Fibroblast of lung (primary cell): Measurements from ENCODE around the gene EPS8. TPM values are rescaled to one million over a fixed set of nuclear protein-coding genes. Genes with fewer than 3 reads are reported as not detected.

ENCODE experiments used
- DNase-seq, 2 donors: peaks; one replicate each; pipeline versions ENCODE4 v3.0.0 to v3.0.0-alpha.2; 2010; ENCODE audit warnings: low read depth in 2 of 2
- H2AFZ ChIP-seq: 2 replicates; pipeline ENCODE4 v1.5.1; 2012; ENCODE audit warnings: low read length, control low read depth, inconsistent platforms
- H3K27ac ChIP-seq: 2 replicates; pipeline ENCODE4 v1.5.1; 2011; ENCODE audit warnings: low read length, control low read depth; ENCODE audit not compliant: insufficient read depth
- H3K27me3 ChIP-seq: 2 replicates; pipeline ENCODE4 v1.5.1; 2011; ENCODE audit warnings: mild to moderate bottlenecking, low read length; ENCODE audit not compliant: control insufficient read depth, insufficient read depth
- H3K36me3 ChIP-seq: 2 replicates; pipeline ENCODE4 v1.5.1; 2011; ENCODE audit warnings: low read length; ENCODE audit not compliant: control insufficient read depth, insufficient read depth
- H3K4me1 ChIP-seq: 2 replicates; pipeline ENCODE4 v1.5.1; 2011; ENCODE audit warnings: low read length; ENCODE audit not compliant: control insufficient read depth, insufficient read depth; ENCODE audit errors: extremely low read depth
- H3K4me2 ChIP-seq: 2 replicates; pipeline ENCODE4 v1.5.1; 2011; ENCODE audit warnings: low read length, control low read depth; ENCODE audit not compliant: insufficient read depth; ENCODE audit errors: extremely low read depth
- H3K4me3 ChIP-seq, 4 experiments: fragments of 200-600 bp in 1 of 4; sonication (generic) in 1 of 4; replicated peaks in 1 of 4; 2 replicates each; pipeline ENCODE4 v1.5.1; 2011 to 2016; ENCODE audit warnings: low read length in 4 of 4, low read depth in 3 of 4, mild to moderate bottlenecking in 3 of 4, control low read depth in 2 of 4, inconsistent platforms in 1 of 4, mixed read lengths in 1 of 4; ENCODE audit not compliant: insufficient read depth in 1 of 4; ENCODE audit errors: control extremely low read depth in 1 of 4
- H3K79me2 ChIP-seq: 2 replicates; pipeline ENCODE4 v1.5.1; 2012; ENCODE audit warnings: mild to moderate bottlenecking, low read length, inconsistent platforms; ENCODE audit not compliant: control insufficient read depth, insufficient read depth
- H3K9ac ChIP-seq: 2 replicates; pipeline ENCODE4 v1.5.1; 2011; ENCODE audit warnings: mild to moderate bottlenecking, low read length, control low read depth; ENCODE audit not compliant: insufficient read depth
- H3K9me3 ChIP-seq: 2 replicates; pipeline ENCODE4 v1.5.1; 2012; ENCODE audit warnings: low read depth, low read length; ENCODE audit not compliant: control insufficient read depth, insufficient read depth
- H4K20me1 ChIP-seq: 2 replicates; pipeline ENCODE4 v1.5.1; 2011; ENCODE audit warnings: low read length; ENCODE audit not compliant: control insufficient read depth, insufficient read depth; ENCODE audit errors: extremely low read depth
- EZH2 ChIP-seq: IDR thresholded peaks from 2 replicates; pipeline ENCODE4 v1.5.1; 2012; ENCODE audit warnings: low read length, control low read depth, mild to moderate bottlenecking; ENCODE audit errors: missing control alignments
- polyA plus RNA-seq, 2 donors: library from polyadenylated mRNA; depleted of rRNA in 1 of 2; stranded (reverse) in 1 of 2; unstranded in 1 of 2; fragments of >200 nt; gene quantifications; 2 replicates each; pipeline ENCODE4 v1.2.1, GENCODE V29; 2011 to 2012; ENCODE audit warnings: missing spikeins in 1 of 2
- total RNA-seq: library from RNA; depleted of rRNA; stranded (reverse); fragments of >200 nt; gene quantifications from 2 replicates; pipeline ENCODE4 v1.2.1, GENCODE V29; 2014
- TF ChIP-seq, protein P1 (sequence below), 2 donors: IDR thresholded peaks in 1 of 2; conservative IDR thresholded peaks in 1 of 2; 1 replicate in 1 of 2; 2 replicates in 1 of 2; pipeline ENCODE4 v1.5.1; 2011 to 2012; ENCODE audit warnings: low read length in 2 of 2, control low read depth in 1 of 2, inconsistent platforms in 1 of 2, low read depth in 1 of 2, mild to moderate bottlenecking in 1 of 2

The EPS8 gene
- total and polyA plus RNA-seq, 2 donors (not counting 1 experiment from before 2014, with no cell fraction given) = 96.3 to 108 TPM

DNA sequence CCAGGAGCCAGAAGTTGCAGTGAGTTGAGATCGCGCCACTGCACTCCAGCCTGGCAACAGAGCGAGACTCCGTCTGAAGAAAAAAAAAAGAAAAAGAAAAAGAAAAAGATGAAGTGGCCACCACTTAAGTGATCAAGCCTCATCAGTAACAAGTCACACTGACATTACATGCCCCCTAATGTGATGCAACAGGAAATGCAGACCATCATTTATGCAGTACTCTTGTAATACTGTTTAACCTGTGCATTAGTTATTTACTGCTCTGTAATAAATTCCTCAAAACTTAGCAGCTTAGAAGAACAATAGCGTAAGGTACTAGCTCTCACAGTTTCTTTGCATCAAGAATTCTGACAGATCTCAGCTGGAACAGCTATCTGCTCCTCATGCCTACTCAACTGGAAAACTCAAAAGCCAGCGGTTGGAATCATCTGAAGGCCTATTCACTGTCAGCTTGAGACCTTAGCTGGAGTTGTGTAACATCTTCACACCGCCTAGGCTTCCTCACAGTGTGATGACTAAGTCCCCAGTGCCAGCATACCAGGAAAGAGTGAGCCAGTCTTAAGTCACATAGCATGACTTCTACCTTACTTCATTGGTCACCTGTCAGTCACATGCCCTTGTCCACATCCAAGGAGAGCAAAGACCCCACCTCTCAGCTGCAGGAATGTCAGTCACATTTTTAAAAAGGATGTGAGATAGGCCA is 31.5 kb downstream of the EPS8 start:
- TF ChIP-seq EZH2 = no peak
- TF ChIP-seq, protein P1, sequence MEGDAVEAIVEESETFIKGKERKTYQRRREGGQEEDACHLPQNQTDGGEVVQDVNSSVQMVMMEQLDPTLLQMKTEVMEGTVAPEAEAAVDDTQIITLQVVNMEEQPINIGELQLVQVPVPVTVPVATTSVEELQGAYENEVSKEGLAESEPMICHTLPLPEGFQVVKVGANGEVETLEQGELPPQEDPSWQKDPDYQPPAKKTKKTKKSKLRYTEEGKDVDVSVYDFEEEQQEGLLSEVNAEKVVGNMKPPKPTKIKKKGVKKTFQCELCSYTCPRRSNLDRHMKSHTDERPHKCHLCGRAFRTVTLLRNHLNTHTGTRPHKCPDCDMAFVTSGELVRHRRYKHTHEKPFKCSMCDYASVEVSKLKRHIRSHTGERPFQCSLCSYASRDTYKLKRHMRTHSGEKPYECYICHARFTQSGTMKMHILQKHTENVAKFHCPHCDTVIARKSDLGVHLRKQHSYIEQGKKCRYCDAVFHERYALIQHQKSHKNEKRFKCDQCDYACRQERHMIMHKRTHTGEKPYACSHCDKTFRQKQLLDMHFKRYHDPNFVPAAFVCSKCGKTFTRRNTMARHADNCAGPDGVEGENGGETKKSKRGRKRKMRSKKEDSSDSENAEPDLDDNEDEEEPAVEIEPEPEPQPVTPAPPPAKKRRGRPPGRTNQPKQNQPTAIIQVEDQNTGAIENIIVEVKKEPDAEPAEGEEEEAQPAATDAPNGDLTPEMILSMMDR (conservative IDR thresholded peaks at IDR 0.05 in 1 of 2, IDR thresholded peaks at IDR 0.05 in 1 of 2; ENCODE audit: low read depth in 1 of 2, low read length in 2 of 2) = no peak
- H3K9ac ChIP-seq = no peak overlapping the region
- no peak overlapping the region for H2AFZ ChIP-seq
- H4K20me1 ChIP-seq = no peaks in the 10 kb centered on the region
- peak; percentile 77 to 93 for DNase-seq
- H3K27me3 ChIP-seq = no peaks in the 10 kb centered on the region
- peaks cover 15% of the 10 kb centered on the region for H3K4me1 ChIP-seq
- H3K36me3 ChIP-seq = no peaks in the 10 kb centered on the region
- peak overlapping the region; percentile 1 for H3K4me2 ChIP-seq
- H3K9me3 ChIP-seq = no peaks in the 10 kb centered on the region
- peak overlapping the region; percentile 68 for H3K27ac ChIP-seq
- peaks cover 86% of the 10 kb centered on the region for H3K79me2 ChIP-seq
- no peak overlapping the region for H3K4me3 ChIP-seq

DNA sequence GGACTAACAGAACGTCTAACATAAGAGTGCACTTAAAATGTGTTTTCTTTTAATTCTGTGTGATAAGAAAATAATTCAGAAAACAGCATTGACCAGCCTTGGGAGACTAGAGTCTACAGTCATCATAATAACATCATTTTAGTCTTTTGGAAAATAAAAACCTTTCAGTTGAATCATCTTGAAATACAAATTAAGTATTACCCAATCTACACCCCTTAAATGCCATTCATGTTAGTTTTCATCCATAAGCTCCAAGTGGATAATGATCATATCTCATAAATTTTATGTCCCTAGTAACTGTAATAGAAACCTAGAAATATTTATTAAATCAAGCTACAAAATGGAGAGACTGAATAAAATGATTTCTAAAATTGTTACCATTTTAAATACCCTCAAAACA is 32.4 kb downstream of the EPS8 start:
- Histone ChIP-seq H4K20me1 (no peaks in the 10 kb centered on the region), H3K27ac (peak overlapping the region; percentile 68), H3K79me2 (peaks cover 82% of the 10 kb centered on the region), H3K9ac (no peak overlapping the region), H3K27me3 (no peaks in the 10 kb centered on the region), H3K4me1 (peaks cover 15% of the 10 kb centered on the region), H2AFZ (no peak overlapping the region), H3K9me3 (no peaks in the 10 kb centered on the region), H3K4me3 (no peak overlapping the region), H3K4me2 (peak overlapping the region; percentile 11), H3K36me3 (no peaks in the 10 kb centered on the region)
- peak; percentile 39 to 40 for DNase-seq
- TF ChIP-seq, protein P1 (conservative IDR thresholded peaks at IDR 0.05 in 1 of 2, IDR thresholded peaks at IDR 0.05 in 1 of 2; ENCODE audit: low read depth in 1 of 2, low read length in 2 of 2) = no peak
- no peak for TF ChIP-seq EZH2

DNA sequence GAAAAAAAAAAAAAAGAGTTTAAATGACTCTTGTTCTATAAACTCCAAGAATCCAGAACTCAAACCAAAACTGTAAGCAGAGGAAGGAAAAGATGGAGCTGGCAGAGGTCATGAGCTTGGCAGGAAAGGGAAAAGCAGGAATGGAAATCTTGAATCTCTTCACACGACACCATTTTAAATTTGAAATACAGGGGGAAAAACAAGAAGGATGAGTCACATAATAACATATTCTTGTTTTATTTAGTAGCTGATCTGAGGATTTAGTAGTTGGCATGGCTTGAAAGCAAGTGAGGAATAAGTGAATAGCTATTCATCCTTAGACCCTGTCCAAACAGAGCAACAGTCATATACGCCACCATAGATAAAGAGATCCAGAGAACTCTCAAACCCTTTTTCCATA is 35.0 kb downstream of the EPS8 start:
- Histone ChIP-seq H3K4me3 (no peak overlapping the region), H3K79me2 (peaks cover 81% of the 10 kb centered on the region), H3K36me3 (no peaks in the 10 kb centered on the region), H3K4me2 (no peak overlapping the region), H3K4me1 (peaks cover 15% of the 10 kb centered on the region), H4K20me1 (no peaks in the 10 kb centered on the region), H3K9me3 (no peaks in the 10 kb centered on the region), H3K9ac (no peak overlapping the region), H2AFZ (no peak overlapping the region), H3K27ac (peak overlapping the region; percentile 22), H3K27me3 (no peaks in the 10 kb centered on the region)
- DNase-seq = peak; percentile 33 to 71
- TF ChIP-seq EZH2 = no peak
- TF ChIP-seq, protein P1 (conservative IDR thresholded peaks at IDR 0.05 in 1 of 2, IDR thresholded peaks at IDR 0.05 in 1 of 2; ENCODE audit: low read depth in 1 of 2, low read length in 2 of 2) = no peak
